ENCODE data around the gene TST.

DNA sequence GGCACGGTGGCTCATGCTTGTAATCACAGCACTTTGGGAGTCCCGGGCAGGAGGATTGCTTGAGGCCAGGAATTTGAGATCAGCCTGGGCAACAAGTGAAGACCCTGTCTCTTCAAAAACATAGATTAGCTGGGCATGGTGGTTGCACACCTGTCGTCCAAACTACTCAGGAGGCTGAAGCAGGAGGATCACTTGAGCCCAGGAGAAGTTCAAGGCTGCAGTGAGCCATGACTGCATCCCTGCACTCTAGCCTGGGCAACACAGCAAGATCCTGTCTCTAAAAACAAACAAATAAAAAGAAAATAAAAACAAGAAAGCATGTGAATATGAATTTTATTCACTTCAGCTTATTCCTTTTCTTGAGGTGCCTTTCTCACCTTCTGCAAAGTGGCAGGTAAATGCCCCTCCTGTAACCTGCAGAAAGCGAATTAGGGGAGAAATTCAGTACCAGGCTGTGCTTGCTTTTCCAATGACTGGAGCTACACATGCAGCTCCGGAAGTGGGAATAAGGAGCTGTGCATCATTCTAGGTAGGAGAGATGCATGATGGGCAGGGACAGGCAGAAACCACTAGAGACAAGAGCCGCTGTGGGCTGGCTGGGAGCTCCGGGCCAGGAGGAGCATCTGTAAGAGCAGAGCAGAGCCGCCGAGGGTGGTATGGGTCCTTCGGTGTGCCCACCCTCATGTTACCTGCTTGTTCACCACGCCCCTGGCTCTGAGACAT is 17.6 kb upstream of the TST start:
- TF ChIP-seq POLR2A (IDR thresholded peaks at IDR 0.05) (no peak), CTCF (IDR thresholded peaks at IDR 0.05) (no peak)

Data from esophagus squamous epithelium (tissue), 4 donors.